Loucy (cell line): Measurements from ENCODE around the gene SMG1.

Experiments
- H2AFZ ChIP-seq: fragments of 200-600 bp; sonication (generic); 2 replicates; pipeline ENCODE4 v1.6.0; 2016; ENCODE audit warnings: antibody characterized with exemption, mild to moderate bottlenecking, low read length, moderate library complexity
- H3F3A ChIP-seq: fragments of 200-600 bp; 2 replicates; pipeline ENCODE4 v1.6.0; 2016; ENCODE audit warnings: antibody characterized with exemption, low read depth, mild to moderate bottlenecking
- H3K27me3 ChIP-seq: fragments of 200-600 bp; sonication (generic); 2 replicates; pipeline ENCODE4 v1.6.1; 2014; ENCODE audit warnings: low read length, mild to moderate bottlenecking; ENCODE audit not compliant: insufficient read depth, poor library complexity, severe bottlenecking
- H3K36me3 ChIP-seq: fragments of 200-600 bp; sonication (generic); 2 replicates; pipeline ENCODE4 v1.6.1; 2016; ENCODE audit warnings: low read length; ENCODE audit not compliant: insufficient read depth
- H3K4me1 ChIP-seq: fragments of 200-600 bp; sonication (generic); 2 replicates; pipeline ENCODE4 v1.5.1; 2014; ENCODE audit warnings: low read length, mild to moderate bottlenecking; ENCODE audit not compliant: insufficient read depth, poor library complexity, severe bottlenecking
- H3K4me2 ChIP-seq: fragments of 200-600 bp; sonication (generic); 2 replicates; pipeline ENCODE4 v1.6.0; 2014; ENCODE audit warnings: antibody characterized with exemption, low read length, low read depth, mild to moderate bottlenecking; ENCODE audit not compliant: poor library complexity, severe bottlenecking
- H3K4me3 ChIP-seq: fragments of 200-600 bp; sonication (generic); 2 replicates; pipeline ENCODE4 v1.5.1; 2014; ENCODE audit warnings: low read length, mild to moderate bottlenecking, mixed read lengths; ENCODE audit not compliant: poor library complexity, severe bottlenecking
- H3K79me2 ChIP-seq: fragments of 200-600 bp; sonication (generic); 2 replicates; pipeline ENCODE4 v1.6.1; 2014; ENCODE audit warnings: low read length; ENCODE audit not compliant: insufficient read depth
- H3K9ac ChIP-seq: fragments of 200-600 bp; sonication (generic); 2 replicates; pipeline ENCODE4 v1.6.0; 2014; ENCODE audit warnings: mild to moderate bottlenecking, low read depth, low read length, moderate library complexity; ENCODE audit not compliant: poor library complexity, severe bottlenecking
- H3K9me2 ChIP-seq: fragments of 200-600 bp; sonication (generic); replicated peaks from 2 replicates; pipeline ENCODE4 v1.6.1; 2016; ENCODE audit warnings: low read depth, low read length, mixed read lengths
- H3K9me3 ChIP-seq: fragments of 200-600 bp; sonication (generic); 2 replicates; pipeline ENCODE4 v1.6.1; 2014; ENCODE audit warnings: mild to moderate bottlenecking, antibody characterized with exemption, low read length, low read depth; ENCODE audit not compliant: insufficient read depth
- H4K20me1 ChIP-seq: fragments of 200-600 bp; sonication (generic); 2 replicates; pipeline ENCODE4 v1.6.0; 2014; ENCODE audit warnings: antibody characterized with exemption, low read length, mild to moderate bottlenecking; ENCODE audit not compliant: insufficient read depth, poor library complexity, severe bottlenecking
- EZH2phosphoT487 ChIP-seq: fragments of 200-600 bp; IDR thresholded peaks from 2 replicates; pipeline ENCODE4 v1.6.1; 2018; ENCODE audit warnings: antibody characterized with exemption, mild to moderate bottlenecking, moderate library complexity, borderline replicate concordance
- TF ChIP-seq, protein P1 (sequence below): fragments of 200-600 bp; sonication (generic); conservative IDR thresholded peaks from 2 replicates; pipeline ENCODE4 v1.5.1; 2014; ENCODE audit warnings: mild to moderate bottlenecking, antibody characterized with exemption, low read length

The SMG1 gene

GRCh38 chr16:18832613-18833012, 93.6 kb downstream of the SMG1 start:
- TF ChIP-seq EZH2phosphoT487 = no peak
- TF ChIP-seq, protein P1, sequence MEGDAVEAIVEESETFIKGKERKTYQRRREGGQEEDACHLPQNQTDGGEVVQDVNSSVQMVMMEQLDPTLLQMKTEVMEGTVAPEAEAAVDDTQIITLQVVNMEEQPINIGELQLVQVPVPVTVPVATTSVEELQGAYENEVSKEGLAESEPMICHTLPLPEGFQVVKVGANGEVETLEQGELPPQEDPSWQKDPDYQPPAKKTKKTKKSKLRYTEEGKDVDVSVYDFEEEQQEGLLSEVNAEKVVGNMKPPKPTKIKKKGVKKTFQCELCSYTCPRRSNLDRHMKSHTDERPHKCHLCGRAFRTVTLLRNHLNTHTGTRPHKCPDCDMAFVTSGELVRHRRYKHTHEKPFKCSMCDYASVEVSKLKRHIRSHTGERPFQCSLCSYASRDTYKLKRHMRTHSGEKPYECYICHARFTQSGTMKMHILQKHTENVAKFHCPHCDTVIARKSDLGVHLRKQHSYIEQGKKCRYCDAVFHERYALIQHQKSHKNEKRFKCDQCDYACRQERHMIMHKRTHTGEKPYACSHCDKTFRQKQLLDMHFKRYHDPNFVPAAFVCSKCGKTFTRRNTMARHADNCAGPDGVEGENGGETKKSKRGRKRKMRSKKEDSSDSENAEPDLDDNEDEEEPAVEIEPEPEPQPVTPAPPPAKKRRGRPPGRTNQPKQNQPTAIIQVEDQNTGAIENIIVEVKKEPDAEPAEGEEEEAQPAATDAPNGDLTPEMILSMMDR = no peak
- Histone ChIP-seq H3K4me3 (no peak overlapping the region), H3K36me3 (peaks cover 92% of the 10 kb centered on the region), H3K9me3 (no peaks in the 10 kb centered on the region), H3K27me3 (no peaks in the 10 kb centered on the region), H3K4me2 (no peak overlapping the region), H3K79me2 (no peaks in the 10 kb centered on the region), H3F3A (no peaks in the 10 kb centered on the region), H3K4me1 (no peaks in the 10 kb centered on the region), H4K20me1 (no peaks in the 10 kb centered on the region), H3K9ac (no peak overlapping the region), H3K9me2 (no peaks in the 10 kb centered on the region), H2AFZ (no peak overlapping the region)

DNA sequence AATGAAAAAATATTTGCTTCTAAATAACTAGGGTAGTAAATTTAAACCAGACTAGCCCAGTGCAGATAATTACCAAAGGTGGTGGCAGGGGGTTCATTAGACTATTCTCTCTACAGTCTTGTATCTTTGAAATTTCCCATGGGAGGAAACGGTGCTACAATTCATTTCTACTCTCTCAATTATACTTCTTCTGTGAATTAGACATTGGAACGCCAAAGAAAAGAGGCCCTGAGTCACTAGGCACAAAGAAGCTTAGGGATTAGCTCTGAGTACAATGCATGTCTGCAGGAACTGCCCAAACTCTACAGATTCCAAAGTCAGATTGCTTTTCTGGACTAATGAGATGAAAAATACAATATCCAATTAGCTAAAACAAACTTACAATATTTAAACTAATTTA, 94.2 kb downstream of the SMG1 start:
- Histone ChIP-seq H2AFZ (no peak overlapping the region), H3K9ac (no peak overlapping the region), H3K4me3 (no peak overlapping the region), H3K9me3 (no peaks in the 10 kb centered on the region), H3K79me2 (no peaks in the 10 kb centered on the region), H3K9me2 (no peaks in the 10 kb centered on the region), H4K20me1 (no peaks in the 10 kb centered on the region), H3K4me1 (no peaks in the 10 kb centered on the region), H3K4me2 (no peak overlapping the region), H3F3A (no peaks in the 10 kb centered on the region), H3K36me3 (peaks cover 86% of the 10 kb centered on the region), H3K27me3 (no peaks in the 10 kb centered on the region)
- TF ChIP-seq, protein P1 = no peak
- TF ChIP-seq EZH2phosphoT487 = no peak

DNA sequence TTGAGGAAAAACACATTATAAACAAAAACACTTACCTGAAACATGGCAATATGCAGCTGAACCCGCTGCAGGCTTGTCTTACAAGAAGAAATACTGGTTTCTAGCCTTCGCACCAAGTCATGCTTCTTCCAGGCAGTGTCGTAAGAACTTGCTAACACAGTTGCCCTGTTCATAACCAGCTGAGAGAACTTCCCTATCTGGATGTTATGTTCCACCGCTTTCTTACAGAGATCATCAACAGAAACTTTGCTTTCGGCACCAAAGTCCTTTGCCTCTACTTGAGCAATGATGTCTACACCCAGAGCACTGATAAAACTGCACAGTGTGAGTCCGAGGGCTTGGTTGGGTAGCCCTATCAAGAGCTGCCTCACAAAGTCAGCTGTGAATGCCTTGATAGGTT, 97.0 kb downstream of the SMG1 start:
- TF ChIP-seq, protein P1 = no peak
- no peak for TF ChIP-seq EZH2phosphoT487
- Histone ChIP-seq H3K4me3 (no peak overlapping the region), H3K4me2 (no peak overlapping the region), H4K20me1 (no peaks in the 10 kb centered on the region), H3K9me2 (no peaks in the 10 kb centered on the region), H2AFZ (no peak overlapping the region), H3K4me1 (no peaks in the 10 kb centered on the region), H3K9ac (no peak overlapping the region), H3F3A (no peaks in the 10 kb centered on the region), H3K9me3 (no peaks in the 10 kb centered on the region), H3K79me2 (no peaks in the 10 kb centered on the region), H3K27me3 (no peaks in the 10 kb centered on the region), H3K36me3 (peaks cover 58% of the 10 kb centered on the region)
